AG04450 (cell line): ENCODE data around the gene ERN1. TPM values are rescaled to one million over a fixed set of nuclear protein-coding genes. Genes with fewer than 3 reads are reported as not detected.

Experiments
- CTCF ChIA-PET: fragments of 300-600, 350-600 bp; formaldehyde crosslinking; extraction: SDS; loops from one replicate; lab custom pipeline; 2022; ENCODE audit warnings: antibody characterized with exemption, inconsistent platforms; lab: Charles Lee
- POLR2A ChIA-PET: fragments of 350-600 bp; formaldehyde crosslinking; extraction: SDS; loops from one replicate; lab custom pipeline; 2021; ENCODE audit warnings: antibody characterized with exemption, inconsistent platforms; lab: Yijun Ruan, JAX
- DNase-seq: peaks from one replicate; pipeline ENCODE4 v3.0.0-alpha.2; 2011; ENCODE audit warnings: low read depth, low spot score
- H3K27ac ChIP-seq: one replicate; pipeline ENCODE4 v1.5.1; 2012; ENCODE audit warnings: low read depth, low read length, control low read depth
- H3K27me3 ChIP-seq: one replicate; pipeline ENCODE4 v1.6.0; 2012; ENCODE audit warnings: low read length; ENCODE audit not compliant: control insufficient read depth, insufficient read depth
- H3K4me3 ChIP-seq: 2 replicates; pipeline ENCODE4 v1.5.1; 2011; ENCODE audit warnings: mild to moderate bottlenecking, low read depth, low read length, control low read depth
- H3K9me3 ChIP-seq: 2 replicates; pipeline ENCODE4 v1.5.1; 2012; ENCODE audit warnings: low read length; ENCODE audit not compliant: control insufficient read depth, insufficient read depth
- polyA plus RNA-seq: library from polyadenylated mRNA; depleted of rRNA; stranded (reverse); fragments of >200 nt; gene quantifications from 2 replicates; pipeline ENCODE4 v1.2.3, GENCODE V29; 2011
- TF ChIP-seq, protein P1 (sequence below): IDR thresholded peaks from 2 replicates; pipeline ENCODE4 v1.5.1; 2011; ENCODE audit warnings: low read depth, low read length, control low read depth, inconsistent platforms

Gene ERN1
- polyA plus RNA-seq, 1 experiment = 4.7 TPM

DNA sequence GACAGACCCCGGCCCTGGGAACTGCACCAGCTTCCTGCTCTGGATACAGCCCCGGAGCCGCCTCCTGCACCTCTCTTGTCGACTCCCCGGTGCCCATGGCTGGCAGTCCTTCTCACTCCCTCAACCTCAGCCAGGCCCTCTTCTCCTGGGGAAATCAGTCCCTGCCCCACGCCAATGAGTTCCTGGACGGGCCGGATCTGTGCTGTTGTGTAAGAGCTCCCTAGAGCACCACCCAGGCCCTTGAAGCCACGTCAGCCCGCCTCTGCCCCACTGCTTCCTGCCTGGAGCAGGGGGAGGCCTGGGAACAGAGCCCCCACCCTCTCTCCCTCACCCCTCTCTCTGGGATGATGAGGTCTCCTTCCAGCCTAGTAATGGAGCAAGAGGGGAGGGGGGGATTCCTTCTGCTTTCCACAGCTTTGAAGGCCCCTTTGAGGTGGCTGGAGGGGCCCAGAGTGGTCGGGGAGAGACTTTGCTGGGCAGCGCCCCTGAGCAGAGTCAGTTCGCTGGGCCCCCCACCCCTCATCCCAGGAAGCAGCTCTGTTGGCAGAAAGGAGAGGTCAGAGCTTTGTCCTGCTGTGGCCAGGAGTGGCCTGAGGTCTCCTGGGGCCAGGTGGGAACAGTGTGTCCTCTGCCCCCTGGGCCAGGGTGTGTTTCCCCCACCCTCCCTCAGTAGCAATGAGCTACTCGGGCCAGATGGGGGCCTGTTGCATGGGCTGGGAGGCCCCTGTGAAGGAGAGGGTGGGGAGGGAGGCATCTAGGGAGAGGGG is 128.0 kb downstream of the ERN1 start:
- TF ChIP-seq, protein P1, sequence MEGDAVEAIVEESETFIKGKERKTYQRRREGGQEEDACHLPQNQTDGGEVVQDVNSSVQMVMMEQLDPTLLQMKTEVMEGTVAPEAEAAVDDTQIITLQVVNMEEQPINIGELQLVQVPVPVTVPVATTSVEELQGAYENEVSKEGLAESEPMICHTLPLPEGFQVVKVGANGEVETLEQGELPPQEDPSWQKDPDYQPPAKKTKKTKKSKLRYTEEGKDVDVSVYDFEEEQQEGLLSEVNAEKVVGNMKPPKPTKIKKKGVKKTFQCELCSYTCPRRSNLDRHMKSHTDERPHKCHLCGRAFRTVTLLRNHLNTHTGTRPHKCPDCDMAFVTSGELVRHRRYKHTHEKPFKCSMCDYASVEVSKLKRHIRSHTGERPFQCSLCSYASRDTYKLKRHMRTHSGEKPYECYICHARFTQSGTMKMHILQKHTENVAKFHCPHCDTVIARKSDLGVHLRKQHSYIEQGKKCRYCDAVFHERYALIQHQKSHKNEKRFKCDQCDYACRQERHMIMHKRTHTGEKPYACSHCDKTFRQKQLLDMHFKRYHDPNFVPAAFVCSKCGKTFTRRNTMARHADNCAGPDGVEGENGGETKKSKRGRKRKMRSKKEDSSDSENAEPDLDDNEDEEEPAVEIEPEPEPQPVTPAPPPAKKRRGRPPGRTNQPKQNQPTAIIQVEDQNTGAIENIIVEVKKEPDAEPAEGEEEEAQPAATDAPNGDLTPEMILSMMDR = no peak
- Histone ChIP-seq H3K27me3 (peaks cover 29% of the 10 kb centered on the region), H3K27ac (no peak overlapping the region), H3K9me3 (no peaks in the 10 kb centered on the region), H3K4me3 (no peak overlapping the region)
- POLR2A ChIA-PET = no interaction called here
- CTCF ChIA-PET = interaction anchor here (1.2 to 1.5 kb wide), 3 partner anchors 11 to 131 kb away, joined by 3 to 7 read pairs (median 6); no protein-coding TSS in a partner anchor
- no peak for DNase-seq

DNA sequence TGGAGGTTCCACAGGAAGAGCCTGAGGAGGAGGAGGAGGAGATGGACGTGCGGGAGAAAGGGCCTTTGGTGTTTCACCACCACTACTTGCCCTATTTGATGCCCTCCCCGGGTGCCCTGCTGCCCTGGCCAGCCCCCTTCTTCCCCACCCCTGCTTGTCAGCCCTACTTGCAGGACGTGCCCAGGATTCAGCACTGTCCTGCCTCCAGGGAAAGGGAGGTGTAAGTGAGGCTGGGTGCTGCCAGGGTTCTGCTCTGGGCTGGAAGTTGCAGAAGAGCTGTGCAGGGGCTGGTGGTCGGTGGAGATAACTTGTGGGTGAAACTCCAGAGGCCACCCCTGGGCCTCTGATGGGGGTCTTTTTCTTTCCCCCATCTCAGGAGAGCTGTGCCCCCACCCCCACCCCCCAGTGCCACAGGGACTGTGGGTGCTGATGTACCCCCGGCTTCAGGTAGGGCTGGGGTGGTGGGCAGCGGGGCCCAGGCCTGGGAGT is 128.8 kb downstream of the ERN1 start:
- ChIA-PET CTCF (interaction anchor here (1.2 to 1.5 kb wide), 3 partner anchors 10 to 132 kb away, joined by 3 to 7 read pairs (median 6); no protein-coding TSS in a partner anchor), POLR2A (no interaction called here)
- TF ChIP-seq, protein P1 = no peak
- Histone ChIP-seq H3K27ac (no peak overlapping the region), H3K9me3 (no peaks in the 10 kb centered on the region), H3K27me3 (peaks cover 29% of the 10 kb centered on the region), H3K4me3 (no peak overlapping the region)
- no peak for DNase-seq

DNA sequence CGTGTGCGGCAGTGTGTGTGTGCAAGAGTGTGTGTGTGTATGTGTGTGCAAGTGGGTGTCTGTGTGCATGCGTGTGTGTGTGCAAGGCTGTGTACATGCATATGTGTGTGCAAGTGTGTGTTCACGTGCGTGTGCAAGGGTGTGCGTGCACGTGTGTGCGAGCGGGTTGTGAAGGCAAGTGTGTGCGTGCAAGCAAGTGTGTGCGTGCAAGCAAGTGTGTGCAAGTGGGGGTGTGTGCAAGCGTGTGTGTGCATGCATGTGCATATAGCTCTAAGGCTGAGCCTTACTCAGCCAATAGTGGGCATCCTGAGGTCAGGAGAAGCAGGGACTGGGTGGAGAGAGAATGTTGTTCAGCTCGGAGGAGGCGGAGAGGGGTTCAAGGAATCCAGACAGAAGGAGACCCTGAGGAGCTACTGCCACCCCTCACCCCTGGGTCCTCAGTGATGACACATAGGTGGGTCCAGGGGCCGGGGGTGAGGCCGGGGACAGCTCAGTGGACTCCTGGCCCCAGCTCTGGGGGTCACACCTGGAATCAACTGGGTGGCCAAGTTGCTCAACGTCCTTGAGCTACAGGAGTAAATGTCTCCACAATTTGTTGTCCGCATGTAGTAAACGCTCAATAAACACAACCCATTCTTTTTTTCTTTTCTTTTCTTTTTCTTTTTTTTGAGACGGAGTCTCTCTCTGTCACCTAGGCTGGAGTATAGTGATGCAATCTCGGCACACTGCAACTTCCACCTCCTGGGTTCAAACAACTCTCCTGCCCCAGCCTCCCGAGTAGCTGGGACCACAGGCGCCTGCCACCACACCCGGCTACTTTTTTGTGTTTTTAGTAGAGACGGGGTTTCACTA is 130.0 kb downstream of the ERN1 start:
- DNase-seq = no peak
- no peak overlapping the region for H3K4me3 ChIP-seq
- ChIA-PET POLR2A (no interaction called here), CTCF (interaction anchor here (0.7 to 0.8 kb wide), 2 partner anchors 80 to 134 kb away, joined by 3 to 5 read pairs; no protein-coding TSS in a partner anchor)
- H3K27ac ChIP-seq = no peak overlapping the region
- TF ChIP-seq, protein P1 = no peak
- peaks cover 29% of the 10 kb centered on the region for H3K27me3 ChIP-seq
- no peaks in the 10 kb centered on the region for H3K9me3 ChIP-seq

DNA sequence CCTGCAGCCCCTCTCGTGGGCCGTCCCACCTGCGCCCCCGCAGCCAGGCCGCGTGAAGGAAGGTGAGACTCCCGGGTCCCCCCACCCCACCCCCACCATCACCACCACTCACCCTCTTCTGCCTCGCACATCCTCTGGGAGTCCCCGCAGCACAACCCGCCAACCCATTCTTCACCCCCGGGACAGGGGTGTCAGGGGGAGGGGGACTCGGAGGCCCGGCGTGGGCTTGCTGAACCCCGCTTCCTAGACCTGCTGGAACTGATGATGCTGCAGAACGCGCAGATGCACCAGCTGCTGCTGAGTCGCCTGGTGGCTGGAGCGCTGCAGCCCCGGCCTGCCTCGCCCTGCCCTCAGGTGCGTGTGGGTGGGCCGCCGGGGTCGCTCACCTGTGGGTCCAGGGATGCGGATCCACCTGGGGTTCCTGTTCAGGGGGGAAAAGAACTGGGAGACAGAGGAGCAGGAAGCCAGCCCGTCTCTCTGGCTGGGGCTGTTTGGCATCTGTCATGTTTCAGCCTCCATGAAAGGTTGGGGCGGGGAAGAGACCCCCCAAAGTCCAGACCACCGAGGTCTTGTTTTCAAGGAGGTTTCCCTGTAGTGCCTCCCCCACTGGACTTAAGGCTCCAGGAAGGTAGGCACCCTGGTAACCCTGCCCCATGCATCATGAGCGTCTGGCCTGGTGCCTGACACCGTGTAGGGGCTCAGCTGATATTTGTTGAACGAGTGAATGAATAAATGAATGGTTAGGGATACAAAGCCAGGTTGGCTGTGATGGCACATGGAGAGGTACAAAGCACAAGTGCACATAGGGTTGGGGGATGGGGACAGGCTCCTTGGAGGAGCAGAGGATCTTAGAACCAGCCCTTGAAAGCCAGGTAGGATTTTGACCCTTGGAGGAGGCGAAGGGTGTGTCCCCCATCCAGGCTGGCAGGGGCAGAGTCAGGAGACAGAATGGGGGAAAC is 130.9 kb downstream of the ERN1 start:
- H3K9me3 ChIP-seq = no peaks in the 10 kb centered on the region
- ChIA-PET CTCF (no interaction called here), POLR2A (no interaction called here)
- peak overlapping the region; percentile 74 for H3K4me3 ChIP-seq
- TF ChIP-seq, protein P1 = no peak
- H3K27ac ChIP-seq = no peak overlapping the region
- DNase-seq = no peak
- H3K27me3 ChIP-seq = peaks cover 21% of the 10 kb centered on the region
